Measurements from ENCODE around the gene ZNF507.
A peak's percentile ranks its signal among the peaks of the same experiment; 100 is the strongest.
"Not testable (repeated sequence)": the region's sequence is repeated elsewhere in the genome, so short reads cannot be mapped to it uniquely, and the experiment has no call there.

The ZNF507 gene

GRCh38 chr19:32372726-32373517 is 27.5 kb downstream of the ZNF507 start:
- no peak for DNase-seq

- no peak for DNase-seq
Measured at GRCh38 chr19:32373585-32374295, 28.3 kb downstream of the ZNF507 start.

GRCh38 chr19:32374362-32374761 is 29.0 kb downstream of the ZNF507 start:
- not testable (repeated sequence) for DNase-seq

- not testable (repeated sequence) for DNase-seq
Measured at GRCh38 chr19:32377088-32377487, 31.7 kb downstream of the ZNF507 start.

- no peak for DNase-seq
Measured at GRCh38 chr19:32380269-32380668, 34.9 kb downstream of the ZNF507 start.

- no peak for DNase-seq
Measured at GRCh38 chr19:32387701-32388392, 42.4 kb downstream of the ZNF507 start.

GRCh38 chr19:32388393-32388855 is 43.0 kb downstream of the ZNF507 start:
- no peak for DNase-seq

- DNase-seq: no peak
Measured at GRCh38 chr19:32392901-32393300, 47.5 kb downstream of the ZNF507 start.

GRCh38 chr19:32396046-32396652 is 50.7 kb downstream of the ZNF507 start:
- DNase-seq: peak; percentile 18

GRCh38 chr19:32397671-32398101 is 52.3 kb downstream of the ZNF507 start:
- no peak for DNase-seq

GRCh38 chr19:32401992-32402391 is 56.6 kb downstream of the ZNF507 start:
- no peak for DNase-seq

GRCh38 chr19:32403291-32403995 is 58.0 kb downstream of the ZNF507 start:
- DNase-seq: no peak

- no peak for DNase-seq
Measured at GRCh38 chr19:32404213-32404932, 59.0 kb downstream of the ZNF507 start.

- no peak for DNase-seq
Measured at GRCh38 chr19:32404933-32405430, 59.6 kb downstream of the ZNF507 start.

- peak; percentile 92 for DNase-seq
Measured at GRCh38 chr19:32405431-32406160, 60.2 kb downstream of the ZNF507 start, which contains the start of gene DPY19L3. DPY19L3 (plus strand) TSS chr19:32405770; CDS start chr19:32408254, 2,484 bp downstream.

GRCh38 chr19:32406161-32407003 is 61.0 kb downstream of the ZNF507 start:
- DNase-seq: no peak

GRCh38 chr19:32407004-32407992 is 61.9 kb downstream of the ZNF507 start:
- no peak for DNase-seq

GRCh38 chr19:32415246-32415645 is 69.8 kb downstream of the ZNF507 start:
- no peak for DNase-seq
